Spleen (tissue), 11 donors: ENCODE data around the gene RARS2. TPM values are rescaled to one million over a fixed set of nuclear protein-coding genes. Genes with fewer than 3 reads are reported as not detected.

Experiments used
- DNase-seq: peaks from one replicate; pipeline ENCODE4 v3.0.0-alpha.2; 2020
- H3K27ac ChIP-seq, 8 donors: fragments of 200-600 bp; sonication (generic) in 7 of 8; 1 replicate in 4 of 8; 2 replicates in 4 of 8; pipeline versions ENCODE4 v1.5.0 to v1.8.0; 2016 to 2021; ENCODE audit warnings: inconsistent platforms in 4 of 8, mild to moderate bottlenecking in 4 of 8, moderate library complexity in 1 of 8
- H3K27me3 ChIP-seq, 7 donors: fragments of 200-600 bp; sonication (generic) in 6 of 7; replicated peaks in 1 of 7; 1 replicate in 4 of 7; 2 replicates in 3 of 7; pipeline versions ENCODE4 v1.5.0 to v1.8.0; 2016 to 2021; ENCODE audit warnings: inconsistent platforms in 3 of 7, mild to moderate bottlenecking in 1 of 7
- H3K36me3 ChIP-seq, 6 donors: fragments of 200-600 bp; sonication (generic) in 5 of 6; 1 replicate in 4 of 6; 2 replicates in 2 of 6; pipeline versions ENCODE4 v1.5.0 to v1.8.0; 2016 to 2021; ENCODE audit warnings: inconsistent platforms in 2 of 6
- H3K4me1 ChIP-seq, 6 donors: fragments of 200-600 bp; sonication (generic) in 5 of 6; 1 replicate in 3 of 6; 2 replicates in 3 of 6; pipeline versions ENCODE4 v1.5.0 to v1.8.0; 2016 to 2021; ENCODE audit warnings: inconsistent platforms in 3 of 6
- H3K4me3 ChIP-seq, 8 donors: fragments of 200-600 bp; sonication (generic) in 7 of 8; 1 replicate in 4 of 8; 2 replicates in 4 of 8; pipeline versions ENCODE4 v1.5.0 to v1.8.0; 2016 to 2021; ENCODE audit warnings: inconsistent platforms in 4 of 8, mild to moderate bottlenecking in 4 of 8, moderate library complexity in 2 of 8
- H3K9me3 ChIP-seq, 8 donors: fragments of 200-600 bp; sonication (generic) in 7 of 8; 1 replicate in 4 of 8; 2 replicates in 4 of 8; pipeline versions ENCODE4 v1.5.0 to v1.8.0; 2016 to 2021; ENCODE audit warnings: inconsistent platforms in 4 of 8
- CTCF ChIP-seq, 11 experiments: fragments of 200-600 bp in 7 of 11; fragments of 450-650 bp in 4 of 11; sonication (generic) in 4 of 11; IDR thresholded peaks in 8 of 11; conservative IDR thresholded peaks in 3 of 11; 1 replicate in 7 of 11; 2 replicates in 4 of 11; pipeline versions ENCODE4 v1.4.0 to v1.8.0; 2016 to 2021; ENCODE audit warnings: antibody characterized with exemption in 11 of 11, inconsistent platforms in 4 of 11, mild to moderate bottlenecking in 1 of 11
- POLR2A ChIP-seq, 3 donors: fragments of 450-650 bp; IDR thresholded peaks; one replicate each; pipeline ENCODE4 v1.5.1; 2017; ENCODE audit warnings: antibody characterized with exemption in 3 of 3, mild to moderate bottlenecking in 1 of 3
- POLR2AphosphoS5 ChIP-seq, 3 donors: sonication (generic); formaldehyde crosslinking; IDR thresholded peaks; one replicate each; pipeline ENCODE4 v1.5.1; 2017; ENCODE audit warnings: antibody characterized with exemption in 3 of 3
- WGBS, 5 donors: extraction: QIAGEN DNeasy Blood & Tissue Kit in 3 of 5; methylation state at CpG; one replicate each; pipeline versions ENCODE4 v1.1.5 to v1.1.7; 2013 to 2018; 5-methylcytosine and 5-hydroxymethylcytosine counted together
- intact Hi-C: fragments of 100-400 bp; cut with DNase I; formaldehyde crosslinking; loops from one replicate; pipeline ENCODE4 v1.15.0; 2023; ENCODE audit warnings: low total_unique reads
- polyA plus RNA-seq, 3 donors: library from polyadenylated mRNA; stranded (reverse); fragments of 200-250 nt; gene quantifications; one replicate each; pipeline ENCODE4 v1.2.1, GENCODE V29; 2013
- total RNA-seq, 7 donors: library from RNA; depleted of rRNA in 3 of 7; stranded (reverse); fragments of >200 nt in 3 of 7; fragmentation: NEBNext Ultra II Directional in 4 of 7; extraction: Animal tissue kit (Norgen Biotek cat#: 25700) in 4 of 7; gene quantifications; one replicate each; pipeline versions ENCODE4 v1.1.0 to v1.2.1, GENCODE V29; 2016 to 2021
- donor health status: healthy with polysubstance abuse.
- donor health status: DM: no; HTN: no; CAD: no; lungs with moderate emphysema.
- donor health status: DM: no; HTN: no; CAD: no.
- donor health status: Bipolar disorder and iron deficiency.
- donor health status: healthy.
- donor health status: DM: no; HTN: no; CAD: no.
- donor health status: DM: yes; HTN: yes; CAD: no.

RARS2 gene
- total and polyA plus RNA-seq, 10 donors = 14.2 to 32.3 (median 25.6) TPM

DNA sequence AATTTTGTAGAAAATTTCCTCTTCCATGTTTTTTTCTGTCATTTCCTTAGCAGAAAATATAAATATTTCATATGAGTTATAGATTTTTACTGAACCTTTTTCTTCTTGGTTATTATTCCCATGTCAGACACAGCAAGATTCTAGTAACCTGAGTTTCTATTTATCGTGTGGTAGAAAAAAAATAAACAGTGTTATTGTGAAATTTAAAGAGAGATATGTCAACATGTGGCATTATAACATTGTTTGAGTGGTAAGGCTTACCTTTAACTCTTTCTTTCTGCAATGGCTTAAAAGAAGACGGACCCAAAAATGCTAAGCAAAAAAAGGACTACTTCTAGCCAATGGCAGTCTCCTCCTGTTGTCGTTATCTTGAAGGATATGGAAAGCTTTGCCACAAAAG, 19.0 kb upstream of the RARS2 start:
- H3K27me3 ChIP-seq = no peaks in the 10 kb centered on the region
- H3K4me1 ChIP-seq = no peaks in the 10 kb centered on the region
- TF ChIP-seq POLR2AphosphoS5 (IDR thresholded peaks at IDR 0.05) (no peak), POLR2A (IDR thresholded peaks at IDR 0.05) (no peak), CTCF (IDR thresholded peaks at IDR 0.05 in 8 of 11, conservative IDR thresholded peaks at IDR 0.05 in 3 of 11) (no peak)
- intact Hi-C loops = no loop called here
- H3K4me3 ChIP-seq = no peak overlapping the region
- no peaks in the 10 kb centered on the region for H3K9me3 ChIP-seq
- peaks cover 0 to 90% (median 47%) of the 10 kb centered on the region in 6 donors for H3K36me3 ChIP-seq
- 80 to 99% (median 97%) methylated on average over 3 of the region's 3 CpGs for WGBS, 5 donors
- H3K27ac ChIP-seq = no peak overlapping the region
- DNase-seq = no peak

DNA sequence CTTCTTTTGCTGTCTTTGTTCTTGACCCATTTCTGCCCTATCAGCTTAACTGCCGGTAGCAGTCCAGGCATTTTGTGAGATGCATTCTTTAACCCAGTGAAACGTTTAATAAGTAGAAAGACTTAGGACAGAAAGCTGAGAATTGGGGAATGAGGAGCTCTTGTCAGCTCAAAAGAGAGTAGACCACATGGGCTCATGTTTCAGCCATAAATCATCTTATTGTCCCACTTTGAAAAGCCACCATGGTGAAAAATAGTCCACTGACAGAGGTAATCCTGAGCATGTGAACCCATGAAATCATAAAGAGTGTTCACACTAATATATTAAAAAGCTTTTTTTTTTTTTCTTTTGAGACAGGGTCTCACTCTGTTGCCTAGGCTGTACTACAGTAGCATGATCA, 16.4 kb upstream of the RARS2 start:
- H3K36me3 ChIP-seq = peaks cover 0 to 81% (median 30%) of the 10 kb centered on the region in 6 donors
- intact Hi-C loops = no loop called here
- WGBS, 5 donors = 88 to 94% (median 90%) methylated on average over 2 of the region's 2 CpGs

DNA sequence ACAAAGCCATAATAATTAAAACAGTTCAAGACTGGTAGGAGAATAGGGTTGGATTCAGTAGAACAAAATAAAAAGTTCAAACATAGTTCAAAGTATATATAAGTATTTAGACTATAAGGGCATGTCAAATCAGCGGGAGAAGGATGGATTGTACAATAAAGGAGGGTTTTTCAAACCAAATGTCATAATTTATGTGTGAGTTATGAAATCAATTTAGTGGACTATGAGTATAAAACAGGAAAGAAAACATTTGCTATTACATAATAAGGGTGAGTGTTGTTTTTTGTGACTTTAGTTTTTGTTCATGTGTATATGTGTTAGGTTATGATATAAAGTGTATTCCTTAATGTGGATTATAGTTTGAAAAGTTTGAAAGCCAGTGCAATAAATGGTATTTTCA, 10.8 kb upstream of the RARS2 start:
- 58 to 93% (median 77%) methylated on average over 1 of the region's 1 CpG for WGBS, 5 donors
- Histone ChIP-seq H3K27me3 (no peaks in the 10 kb centered on the region), H3K4me1 (peaks cover 0 to 5% (median 0%) of the 10 kb centered on the region in 6 donors), H3K27ac (no peak overlapping the region), H3K9me3 (no peaks in the 10 kb centered on the region), H3K4me3 (no peak overlapping the region), H3K36me3 (peaks cover 0 to 45% (median 9%) of the 10 kb centered on the region in 6 donors)
- no peak for DNase-seq
- TF ChIP-seq POLR2A (IDR thresholded peaks at IDR 0.05) = no peak
- intact Hi-C loops = no loop called here

More for the DNA sequence above, 16.4 kb upstream of the RARS2 start:
- no peak for DNase-seq
- no peaks in the 10 kb centered on the region for H3K4me1 ChIP-seq
- H3K4me3 ChIP-seq = no peak overlapping the region
- no peak for TF ChIP-seq CTCF (IDR thresholded peaks at IDR 0.05 in 8 of 11, conservative IDR thresholded peaks at IDR 0.05 in 3 of 11)
- no peak for TF ChIP-seq POLR2A (IDR thresholded peaks at IDR 0.05)
- no peak for TF ChIP-seq POLR2AphosphoS5 (IDR thresholded peaks at IDR 0.05)
- H3K27me3 ChIP-seq = no peaks in the 10 kb centered on the region
- no peaks in the 10 kb centered on the region for H3K9me3 ChIP-seq
- no peak overlapping the region for H3K27ac ChIP-seq

GRCh38 chr6:87590990-87591389, 1.2 kb upstream of the RARS2 start:
- no peaks in the 10 kb centered on the region for H3K9me3 ChIP-seq
- no peak overlapping the region for H3K27ac ChIP-seq
- intact Hi-C loops = no loop called here
- no peaks in the 10 kb centered on the region for H3K27me3 ChIP-seq
- 65 to 75% (median 73%) methylated on average over 4 of the region's 4 CpGs for WGBS, 5 donors
- DNase-seq = no peak
- peaks cover 26 to 68% (median 52%) of the 10 kb centered on the region in 6 donors for H3K4me1 ChIP-seq
- H3K36me3 ChIP-seq = peaks cover 0 to 38% (median 13%) of the 10 kb centered on the region in 6 donors
- H3K4me3 ChIP-seq = peak overlapping the region in 7 of 8 donors; percentile 71 to 99 (median 89)
- TF ChIP-seq CTCF (IDR thresholded peaks at IDR 0.05 in 8 of 11, conservative IDR thresholded peaks at IDR 0.05 in 3 of 11) (no peak), POLR2A (IDR thresholded peaks at IDR 0.05) (no peak), POLR2AphosphoS5 (IDR thresholded peaks at IDR 0.05) (no peak)
